Stimulated activated CD8-positive, alpha-beta memory T cell treated with anti-CD3 and anti-CD28 coated beads, Interleukin-15, amount 100 ng/mL, for 24 hours (primary cell): ENCODE measurements around the gene ZNF708.
"Not testable (repeated sequence)": the region's sequence is repeated elsewhere in the genome, so short reads cannot be mapped to it uniquely, and the experiment has no call there.

Experiments used
- DNase-seq: peaks from one replicate; pipeline ENCODE4 v3.0.0-alpha.2; 2020; ENCODE audit warnings: low read depth

ZNF708 gene

DNA sequence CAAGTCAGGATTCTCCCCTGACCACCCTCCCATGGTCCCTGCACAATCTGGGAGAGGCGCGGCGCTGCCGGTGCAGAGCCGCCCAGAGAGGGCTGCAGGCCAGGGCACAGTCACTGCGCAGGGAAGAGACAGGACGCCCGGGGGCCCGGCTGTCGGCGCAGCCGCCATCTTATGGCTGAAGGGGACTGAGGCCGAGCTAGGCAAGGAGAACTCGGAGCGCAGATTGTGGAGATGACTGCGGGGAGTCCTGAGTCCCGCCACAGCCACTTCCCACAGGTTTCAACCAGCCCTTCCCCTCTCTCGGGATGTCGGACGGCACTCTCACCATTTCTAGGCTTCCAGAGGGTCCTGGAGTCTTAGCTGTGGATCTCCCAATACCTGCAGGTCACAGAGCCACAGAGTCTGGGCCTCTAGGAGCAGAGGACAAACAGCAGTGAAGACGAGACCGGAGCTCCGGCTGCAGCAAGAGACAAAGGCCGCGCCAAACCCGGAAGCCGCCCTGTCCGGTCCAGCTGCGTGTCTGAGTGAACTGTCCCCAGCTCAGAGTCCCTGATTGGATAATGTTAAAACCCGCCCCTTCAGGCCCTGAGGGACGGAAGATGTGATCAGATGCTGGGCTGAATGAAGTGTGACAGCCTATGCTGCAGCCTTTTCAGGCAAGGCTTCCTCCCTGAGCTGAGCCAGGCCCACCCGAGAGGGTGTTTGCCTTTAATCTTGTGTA is at the start of gene ZNF708:
ZNF708 (minus strand) TSS at position 526 of the 721 bp plus-strand sequence; CDS start at position 328, 198 bp downstream.
- DNase-seq = peak; percentile 37

- no peak for DNase-seq
Measured at GRCh38 chr19:21362291-21362690, 33.1 kb upstream of the ZNF708 start.

GRCh38 chr19:21358768-21359451 is 29.7 kb upstream of the ZNF708 start, which contains the start of gene ZNF738:
Gene ZNF738 (plus strand): TSS chr19:21359000. CDS start chr19:21359141, 141 bp downstream.
- DNase-seq = peak; percentile 52

GRCh38 chr19:21352830-21353229 is 23.6 kb upstream of the ZNF708 start:
- DNase-seq = no peak

- DNase-seq = not testable (repeated sequence)
Measured at GRCh38 chr19:21344841-21345240, 15.6 kb upstream of the ZNF708 start.

GRCh38 chr19:21335721-21336120 is 6.5 kb upstream of the ZNF708 start:
- DNase-seq = no peak

GRCh38 chr19:21328406-21328805 is 804 bp downstream of the ZNF708 start:
- DNase-seq = no peak

GRCh38 chr19:21326169-21326568 is 3.0 kb downstream of the ZNF708 start:
- DNase-seq = no peak

- no peak for DNase-seq
Measured at GRCh38 chr19:21323000-21323399, 6.2 kb downstream of the ZNF708 start.

DNA sequence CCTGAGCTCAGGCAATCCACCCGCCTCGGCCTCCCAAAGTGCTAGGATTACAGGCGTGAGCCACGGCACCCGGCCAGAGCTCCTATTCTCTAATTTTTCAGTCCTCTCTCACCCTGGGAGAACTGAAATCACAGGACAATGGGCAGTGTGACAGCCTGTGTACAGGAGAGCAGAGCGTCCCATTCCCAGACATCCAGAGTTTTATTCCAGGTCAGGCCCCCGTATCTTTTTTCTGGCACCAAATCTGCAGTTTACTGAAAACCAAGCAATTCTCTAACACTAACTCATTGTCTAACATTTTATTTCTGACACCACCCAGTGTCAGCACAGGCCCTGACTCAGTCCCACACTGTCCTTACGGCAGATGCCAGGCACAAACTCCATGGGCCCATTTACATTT is 6.7 kb downstream of the ZNF708 start:
- no peak for DNase-seq

DNA sequence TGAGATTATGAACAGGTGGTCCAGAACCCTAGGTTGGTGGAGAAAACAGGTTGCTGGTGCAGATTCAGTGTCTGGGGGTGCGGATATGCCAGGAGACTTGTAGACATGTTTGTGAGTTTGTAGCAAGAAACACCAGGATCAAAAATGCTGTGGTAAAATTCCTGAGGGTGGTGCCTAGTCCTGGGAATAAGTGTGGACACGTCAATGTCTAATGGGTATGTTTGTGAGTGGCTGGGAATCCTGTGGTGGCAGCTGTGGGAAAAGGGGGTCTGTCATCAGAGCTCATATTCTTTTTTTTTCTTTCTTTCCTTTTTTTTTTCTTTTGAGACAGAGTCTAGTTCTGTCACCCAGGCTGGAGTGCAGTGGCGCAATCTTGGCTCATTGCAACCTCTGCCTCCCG is 7.2 kb downstream of the ZNF708 start:
- no peak for DNase-seq

DNA sequence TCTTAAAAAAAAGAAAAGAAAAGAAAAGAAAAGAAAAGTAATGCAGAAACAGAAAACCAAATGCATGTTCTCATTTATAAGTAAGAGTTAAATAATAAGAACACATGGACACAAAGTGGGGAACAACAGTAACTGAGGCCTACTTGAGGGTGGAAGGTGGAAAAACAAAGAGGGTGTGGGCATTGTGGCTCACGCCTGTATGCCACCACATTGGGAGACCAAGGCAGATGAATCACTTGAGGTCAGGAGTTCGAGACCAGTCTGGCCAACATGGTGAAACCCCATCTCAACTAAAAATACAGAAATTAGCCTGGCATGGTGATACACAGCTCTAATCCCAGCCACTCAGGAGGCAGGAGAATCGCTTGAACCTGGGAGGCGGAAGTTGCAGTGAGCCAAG is 8.1 kb downstream of the ZNF708 start:
- no peak for DNase-seq

- no peak for DNase-seq
Measured at GRCh38 chr19:21317821-21318220, 11.4 kb downstream of the ZNF708 start.

GRCh38 chr19:21314676-21315075 is 14.5 kb downstream of the ZNF708 start:
- no peak for DNase-seq

GRCh38 chr19:21312807-21313206 is 16.4 kb downstream of the ZNF708 start:
- not testable (repeated sequence) for DNase-seq

DNA sequence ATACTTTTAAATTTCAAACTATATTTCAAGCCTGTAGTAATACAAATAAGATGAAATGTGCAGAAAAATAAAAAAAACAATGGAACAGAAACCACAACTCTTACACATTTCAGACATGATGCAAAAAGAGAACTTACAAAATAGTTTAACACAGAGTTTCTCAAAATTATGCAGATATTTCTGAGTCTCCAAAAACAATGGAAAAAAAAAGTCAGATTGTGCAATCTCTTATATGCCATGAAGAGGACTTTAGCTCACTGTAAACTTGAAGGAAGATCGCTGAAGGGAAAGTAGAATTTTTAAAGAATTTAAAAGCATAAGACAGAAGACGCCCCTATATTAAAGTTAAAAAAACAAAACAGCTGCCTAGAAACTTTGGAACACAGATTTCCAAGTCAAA is 20.4 kb downstream of the ZNF708 start:
- DNase-seq = no peak

DNA sequence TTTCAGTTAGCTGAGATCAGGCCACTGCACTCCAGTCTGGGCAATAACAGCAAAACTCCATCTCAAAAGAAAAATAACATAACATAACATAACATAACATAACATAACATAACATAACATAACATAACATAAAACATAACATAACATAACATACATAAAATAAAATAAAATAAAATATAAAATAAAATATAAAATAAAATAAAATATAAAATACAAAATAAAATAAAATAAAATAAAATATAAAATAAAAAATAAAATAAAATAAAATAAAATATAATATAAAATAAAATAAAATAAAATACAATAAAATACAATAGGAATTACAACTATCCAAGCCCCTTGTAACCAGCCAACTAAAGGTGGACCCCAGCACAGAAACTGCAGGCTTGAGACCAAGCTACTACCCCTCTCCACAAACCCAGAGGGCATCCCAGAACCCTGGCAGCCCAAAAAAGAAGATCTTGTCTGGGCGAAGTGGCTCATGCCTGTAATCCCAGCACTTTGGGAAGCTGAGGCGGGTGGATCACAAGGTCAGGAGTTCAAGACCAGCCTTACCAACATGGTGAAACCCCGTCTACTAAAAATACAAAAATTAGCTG is 22.2 kb downstream of the ZNF708 start:
- DNase-seq = not testable (repeated sequence)

DNA sequence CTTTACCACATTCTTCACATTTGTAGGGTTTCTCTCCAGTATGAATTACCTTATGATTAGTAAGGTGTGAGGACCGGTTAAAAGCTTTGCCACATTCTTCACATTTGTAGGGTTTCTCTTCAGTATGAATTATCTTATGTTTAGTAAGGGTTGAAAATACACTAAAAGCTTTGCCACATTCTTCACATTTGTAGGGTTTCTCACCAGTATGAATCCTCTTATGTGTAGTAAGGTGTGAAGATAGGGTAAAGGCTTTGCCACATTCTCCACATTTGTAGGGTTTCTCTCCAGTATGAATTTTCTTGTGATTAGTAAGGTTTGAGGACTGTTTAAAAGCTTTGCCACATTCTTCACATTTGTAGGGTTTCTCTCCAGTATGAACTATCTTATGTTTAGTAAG is 35.4 kb downstream of the ZNF708 start:
- not testable (repeated sequence) for DNase-seq

GRCh38 chr19:21269813-21270212 is 59.4 kb downstream of the ZNF708 start:
- no peak for DNase-seq

DNA sequence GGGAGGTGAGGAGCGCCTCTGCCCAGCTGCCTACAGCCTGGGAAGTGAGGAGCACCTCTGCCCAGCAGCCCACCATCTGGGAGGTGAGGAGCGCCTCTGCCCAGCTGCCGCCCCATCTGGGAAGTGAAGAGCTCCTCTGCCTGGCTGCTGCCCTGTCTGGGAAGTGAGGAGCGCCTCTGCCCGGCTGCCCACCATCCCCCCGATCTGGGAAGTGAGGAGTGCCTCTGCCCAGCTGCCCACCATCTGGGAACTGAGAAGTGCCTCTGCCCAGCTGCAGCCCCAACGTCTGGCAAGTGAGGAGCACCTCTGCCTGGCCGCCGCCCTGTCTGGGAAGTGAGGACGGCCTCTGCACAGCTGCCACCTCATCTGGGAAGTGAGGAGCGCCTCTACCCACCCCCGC is 64.3 kb downstream of the ZNF708 start:
- no peak for DNase-seq

DNA sequence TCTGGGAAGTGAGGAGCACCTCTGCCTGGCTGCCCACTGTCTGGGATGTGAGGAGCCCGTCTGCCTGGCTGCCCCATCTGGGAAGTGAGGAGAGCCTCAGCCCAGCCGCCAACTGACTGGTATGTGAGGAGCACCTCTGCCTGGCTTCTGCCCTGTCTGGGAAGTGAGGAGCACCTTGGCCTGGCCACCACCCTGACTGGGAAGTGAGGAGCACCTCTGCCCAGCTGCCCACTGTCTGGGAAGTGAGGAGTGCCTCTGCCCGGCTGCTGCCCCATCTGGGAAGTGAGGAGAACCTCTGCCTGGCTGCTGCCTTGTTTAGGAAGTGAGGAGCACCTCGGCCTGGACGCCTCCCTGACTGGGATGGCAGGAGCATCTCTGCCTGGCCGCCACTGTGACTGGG is 64.8 kb downstream of the ZNF708 start:
- DNase-seq = no peak

DNA sequence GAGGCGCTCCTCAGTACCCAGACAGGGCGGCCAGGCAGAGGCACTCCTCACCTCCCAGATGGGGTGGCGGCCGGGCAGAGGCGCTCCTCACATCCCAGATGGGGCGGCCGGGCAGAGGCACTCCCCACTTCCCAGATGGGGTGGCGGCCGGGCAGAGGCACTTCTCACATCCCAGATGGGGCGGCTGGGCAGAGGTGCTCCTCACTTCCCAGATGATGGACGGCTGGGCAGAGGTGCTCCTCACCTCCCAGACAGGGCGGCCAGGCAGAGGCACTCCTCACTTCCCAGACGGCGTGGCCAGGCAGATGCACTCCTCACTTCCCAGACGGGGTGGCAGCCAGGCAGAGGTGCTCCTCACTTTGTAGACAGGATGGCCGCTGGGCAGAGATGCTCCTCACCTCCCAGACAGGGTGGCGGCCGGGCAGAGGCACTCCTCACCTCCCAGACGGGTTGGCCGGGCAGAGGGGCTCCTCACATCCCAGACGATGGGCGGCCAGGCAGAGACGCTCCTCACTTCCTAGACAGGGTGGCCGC is 68.3 kb downstream of the ZNF708 start:
- DNase-seq = not testable (repeated sequence)
